Stimulated activated CD8-positive, alpha-beta memory T cell treated with anti-CD3 and anti-CD28 coated beads, Interleukin-4, amount 100 ng/mL, for 48 hours (primary cell): ENCODE measurements around the gene ST6GALNAC3.

Experiments used
- DNase-seq: peaks from one replicate; pipeline ENCODE4 v3.0.0-alpha.2; 2020

The ST6GALNAC3 gene

DNA sequence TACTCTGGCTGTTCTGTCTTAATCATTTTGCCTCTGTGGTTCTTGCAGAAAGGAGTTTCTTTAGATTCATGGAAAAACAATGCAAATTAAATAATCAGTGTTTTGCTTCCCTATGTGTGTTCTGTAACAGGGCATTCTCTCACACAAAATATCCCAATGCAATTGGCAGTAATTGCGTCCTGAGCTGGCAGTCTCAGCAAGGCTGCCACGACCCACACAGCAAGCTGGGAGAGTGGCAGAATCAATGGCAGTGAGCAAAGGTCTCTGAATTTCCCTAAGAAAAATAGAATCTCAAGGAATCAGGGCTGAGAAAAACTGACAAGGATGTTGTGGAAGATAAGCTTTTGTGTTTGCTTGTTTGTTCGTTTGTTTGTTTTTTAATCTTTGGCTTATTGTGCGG, 594.6 kb downstream of the ST6GALNAC3 start:
- no peak for DNase-seq

DNA sequence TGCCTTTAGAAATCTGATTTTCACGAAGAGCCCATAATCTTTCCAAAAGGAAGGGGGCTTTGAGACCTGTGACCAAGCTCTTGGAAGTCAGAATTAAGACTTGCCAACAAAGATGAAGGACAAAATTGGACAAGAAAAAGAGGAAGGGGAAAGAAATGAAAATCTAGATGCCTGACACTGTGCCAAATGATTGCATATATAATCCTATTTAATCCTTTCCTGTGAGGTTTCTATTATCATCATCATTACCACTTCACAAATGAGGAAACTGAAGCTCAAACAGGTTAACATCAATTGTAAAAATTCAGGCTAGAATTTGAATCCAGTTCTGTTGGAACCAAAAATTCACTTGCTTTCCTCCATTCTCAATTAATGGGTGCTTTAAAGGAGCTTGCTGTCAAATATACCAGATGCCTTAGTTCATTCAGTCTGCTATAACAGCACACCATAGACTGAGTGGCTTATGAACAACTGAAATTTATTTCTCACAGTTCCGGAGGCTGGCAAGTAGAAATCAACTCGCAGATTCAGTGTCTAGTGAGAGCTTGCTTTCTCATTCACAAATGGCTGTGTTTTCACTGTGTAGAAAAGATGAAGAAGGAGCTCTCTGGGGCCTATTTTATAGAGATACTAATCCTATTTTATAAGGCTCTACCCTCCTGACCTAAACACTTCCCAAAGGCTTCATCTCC, 595.2 kb downstream of the ST6GALNAC3 start:
- no peak for DNase-seq

DNA sequence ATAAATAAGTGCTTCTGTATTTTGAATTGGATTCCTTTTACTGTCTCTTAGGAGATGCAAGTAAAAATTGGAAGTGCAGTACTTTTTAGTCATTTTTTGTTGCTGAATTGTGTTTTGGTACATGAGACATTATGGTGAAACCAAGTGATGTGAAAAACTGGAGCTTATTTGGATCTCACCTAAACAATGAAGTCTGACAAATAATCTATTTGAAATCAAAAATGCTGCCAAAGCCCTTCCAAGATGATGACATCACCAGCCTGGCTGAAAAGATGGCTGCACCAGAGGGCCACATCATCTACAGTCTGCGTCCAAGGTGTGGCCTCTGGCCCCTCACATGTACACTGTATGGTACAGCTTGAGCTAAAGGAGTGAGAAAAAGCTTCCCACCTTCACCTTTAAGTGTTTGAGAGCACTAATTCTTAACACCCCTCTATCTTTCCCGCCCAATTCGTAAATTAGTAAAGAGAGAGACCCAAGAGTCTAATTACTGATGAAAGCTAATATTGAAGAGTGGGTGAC, 600.2 kb downstream of the ST6GALNAC3 start:
- no peak for DNase-seq

GRCh38 chr1:76677416-76678405, 603.2 kb downstream of the ST6GALNAC3 start:
- DNase-seq = no peak

GRCh38 chr1:76679534-76680152, 605.1 kb downstream of the ST6GALNAC3 start:
- no peak for DNase-seq

- no peak for DNase-seq
These were observed 606.1 kb downstream of the ST6GALNAC3 start for GRCh38 chr1:76680651-76681050.

DNA sequence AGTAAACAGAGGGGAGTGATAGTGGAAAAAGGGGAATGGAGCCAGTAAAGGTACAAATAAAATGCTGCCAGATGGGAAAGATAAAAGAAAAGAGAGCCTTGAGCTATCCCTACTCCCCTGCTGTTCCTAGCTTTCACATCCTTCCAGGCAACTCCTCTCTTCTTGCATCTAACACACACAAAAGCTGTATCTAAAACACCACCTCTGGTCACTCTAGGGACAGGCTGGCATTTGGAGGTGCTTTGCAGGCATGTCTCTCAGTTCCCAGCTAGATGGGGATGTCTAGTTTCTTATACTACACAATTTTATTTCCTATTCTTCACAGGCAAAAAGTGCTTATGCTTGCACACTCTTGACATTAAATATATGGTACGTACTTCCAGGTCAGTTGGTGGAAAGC, 607.6 kb downstream of the ST6GALNAC3 start:
- DNase-seq = no peak
